SU-DHL-6 (cell line): ENCODE data around the gene PRR14L.

Source experiments
- CTCF ChIP-seq: fragments of 200-600 bp; sonication (generic); IDR thresholded peaks from one replicate; pipeline ENCODE4 v1.5.1; 2017; ENCODE audit warnings: antibody characterized with exemption, mild to moderate bottlenecking, low read length, moderate library complexity; ENCODE audit not compliant: insufficient read depth, poor library complexity, severe bottlenecking
- EZH2phosphoT487 ChIP-seq: fragments of 200-600 bp; sonication (generic), shearing (Covaris generic); conservative IDR thresholded peaks from 2 replicates; pipeline ENCODE4 v1.6.1; 2018; ENCODE audit warnings: mild to moderate bottlenecking, antibody characterized with exemption, low read length, moderate library complexity, mixed read lengths

DNA sequence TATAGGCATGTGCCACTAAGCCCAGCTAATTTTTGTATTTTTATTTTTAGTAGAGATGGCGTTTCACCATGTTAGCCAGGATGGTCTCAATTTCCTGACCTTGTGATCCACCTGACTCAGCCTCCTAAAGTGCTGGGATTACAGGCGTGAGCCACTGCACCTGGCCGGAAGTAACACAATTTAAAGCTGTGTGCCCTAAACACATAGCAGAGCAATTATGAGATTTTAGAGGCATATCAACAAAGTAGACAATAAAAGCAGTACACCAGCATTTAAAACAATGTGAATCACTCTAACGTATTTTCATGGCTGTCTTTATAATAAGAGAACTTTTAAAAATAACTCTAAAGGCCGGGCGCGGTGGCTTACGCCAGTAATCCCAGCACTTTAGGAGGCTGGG is 42.4 kb downstream of the PRR14L start:
- TF ChIP-seq CTCF (no peak), EZH2phosphoT487 (no peak)
